ENCODE measurements around the gene EIF3B.

The EIF3B gene

GRCh38 chr7:2330493-2330892 lies 24.1 kb upstream of the EIF3B start:
- TF ChIP-seq GATA2 (IDR thresholded peaks at IDR 0.05; ENCODE audit: low read depth, low read length) (no peak), GATA3 (IDR thresholded peaks at IDR 0.05; ENCODE audit: low read depth, low read length) (no peak)

- no peak for TF ChIP-seq GATA2 (IDR thresholded peaks at IDR 0.05; ENCODE audit: low read depth, low read length)
Measured at GRCh38 chr7:2331707-2332106, 22.9 kb upstream of the EIF3B start.

GRCh38 chr7:2336626-2337299 lies 17.9 kb upstream of the EIF3B start:
- TF ChIP-seq GATA3 (IDR thresholded peaks at IDR 0.05; ENCODE audit: low read depth, low read length) (no peak), GATA2 (IDR thresholded peaks at IDR 0.05; ENCODE audit: low read depth, low read length) (no peak)

- TF ChIP-seq GATA2 (IDR thresholded peaks at IDR 0.05; ENCODE audit: low read depth, low read length) (no peak), GATA3 (IDR thresholded peaks at IDR 0.05; ENCODE audit: low read depth, low read length) (no peak)
Measured at GRCh38 chr7:2350055-2350454, 4.6 kb upstream of the EIF3B start.

GRCh38 chr7:2350861-2351260 lies 3.8 kb upstream of the EIF3B start:
- TF ChIP-seq GATA3 (IDR thresholded peaks at IDR 0.05; ENCODE audit: low read depth, low read length), result no peak
- TF ChIP-seq GATA2 (IDR thresholded peaks at IDR 0.05; ENCODE audit: low read depth, low read length), result no peak

GRCh38 chr7:2353113-2353935 lies 1.3 kb upstream of the EIF3B start:
- no peak for TF ChIP-seq GATA3 (IDR thresholded peaks at IDR 0.05; ENCODE audit: low read depth, low read length)
- no peak for TF ChIP-seq GATA2 (IDR thresholded peaks at IDR 0.05; ENCODE audit: low read depth, low read length)

- TF ChIP-seq GATA3 (IDR thresholded peaks at IDR 0.05; ENCODE audit: low read depth, low read length), result no peak
- TF ChIP-seq GATA2 (IDR thresholded peaks at IDR 0.05; ENCODE audit: low read depth, low read length), result no peak
Measured at GRCh38 chr7:2353936-2354185, 766 bp upstream of the EIF3B start.

GRCh38 chr7:2354939-2355704 lies 495 bp downstream of the EIF3B start:
- TF ChIP-seq GATA2 (IDR thresholded peaks at IDR 0.05; ENCODE audit: low read depth, low read length), result no peak
- TF ChIP-seq GATA3 (IDR thresholded peaks at IDR 0.05; ENCODE audit: low read depth, low read length), result no peak

GRCh38 chr7:2355705-2356008 lies 1.0 kb downstream of the EIF3B start:
- no peak for TF ChIP-seq GATA3 (IDR thresholded peaks at IDR 0.05; ENCODE audit: low read depth, low read length)
- TF ChIP-seq GATA2 (IDR thresholded peaks at IDR 0.05; ENCODE audit: low read depth, low read length), result no peak

GRCh38 chr7:2357165-2357564 lies 2.5 kb downstream of the EIF3B start:
- no peak for TF ChIP-seq GATA3 (IDR thresholded peaks at IDR 0.05; ENCODE audit: low read depth, low read length)
- no peak for TF ChIP-seq GATA2 (IDR thresholded peaks at IDR 0.05; ENCODE audit: low read depth, low read length)

- TF ChIP-seq GATA2 (IDR thresholded peaks at IDR 0.05; ENCODE audit: low read depth, low read length) (no peak), GATA3 (IDR thresholded peaks at IDR 0.05; ENCODE audit: low read depth, low read length) (no peak)
Measured at GRCh38 chr7:2357571-2357970, 2.9 kb downstream of the EIF3B start.

- TF ChIP-seq GATA2 (IDR thresholded peaks at IDR 0.05; ENCODE audit: low read depth, low read length), result no peak
Measured at GRCh38 chr7:2358968-2359527, 4.4 kb downstream of the EIF3B start.

GRCh38 chr7:2359610-2360009 lies 5.0 kb downstream of the EIF3B start:
- TF ChIP-seq GATA2 (IDR thresholded peaks at IDR 0.05; ENCODE audit: low read depth, low read length), result no peak
- no peak for TF ChIP-seq GATA3 (IDR thresholded peaks at IDR 0.05; ENCODE audit: low read depth, low read length)

GRCh38 chr7:2360796-2361195 lies 6.2 kb downstream of the EIF3B start:
- no peak for TF ChIP-seq GATA2 (IDR thresholded peaks at IDR 0.05; ENCODE audit: low read depth, low read length)
- TF ChIP-seq GATA3 (IDR thresholded peaks at IDR 0.05; ENCODE audit: low read depth, low read length), result no peak

All from SH-SY5Y (cell line).